ENCODE measurements around the gene MPHOSPH8. TPM values are rescaled to one million over a fixed set of nuclear protein-coding genes. Genes with fewer than 3 reads are reported as not detected.
"Not testable (repeated sequence)": the region's sequence is repeated elsewhere in the genome, so short reads cannot be mapped to it uniquely, and the experiment has no call there.

MPHOSPH8 gene
- total RNA-seq, 1 donor from 2014 or later: 19.2 TPM

DNA sequence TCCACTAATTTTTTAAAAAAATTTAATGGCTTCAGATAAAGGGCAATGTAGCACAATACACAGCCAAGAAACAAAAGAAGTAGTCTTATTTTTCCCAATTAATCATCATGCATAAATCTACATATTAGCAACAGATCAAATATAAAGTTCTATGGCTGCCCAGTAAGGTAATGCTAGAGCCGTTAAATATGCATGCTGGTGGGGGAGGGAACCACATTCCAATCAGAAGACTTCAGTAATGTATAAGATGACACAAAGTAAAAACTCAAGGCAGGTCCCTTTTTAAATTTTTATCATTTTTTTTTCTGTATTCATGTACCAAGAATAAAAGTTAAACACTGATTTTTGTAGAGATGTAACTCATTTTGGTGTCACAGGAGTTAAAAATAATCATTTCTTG lies 62.0 kb downstream of the MPHOSPH8 start:
- Mint-ChIP-seq H3K36me3 (ENCODE audit: low read depth, unreplicated experiment) (peaks cover 4% of the 10 kb centered on the region), H3K4me3 (ENCODE audit: unreplicated experiment) (no peak overlapping the region), H3K27me3 (ENCODE audit: unreplicated experiment) (peaks cover 4% of the 10 kb centered on the region), H3K9me3 (ENCODE audit: unreplicated experiment) (no peaks in the 10 kb centered on the region), H3K27ac (ENCODE audit: unreplicated experiment) (no peak overlapping the region), H3K4me1 (ENCODE audit: unreplicated experiment) (peaks cover 3% of the 10 kb centered on the region)
- TF ChIP-seq, protein P1, sequence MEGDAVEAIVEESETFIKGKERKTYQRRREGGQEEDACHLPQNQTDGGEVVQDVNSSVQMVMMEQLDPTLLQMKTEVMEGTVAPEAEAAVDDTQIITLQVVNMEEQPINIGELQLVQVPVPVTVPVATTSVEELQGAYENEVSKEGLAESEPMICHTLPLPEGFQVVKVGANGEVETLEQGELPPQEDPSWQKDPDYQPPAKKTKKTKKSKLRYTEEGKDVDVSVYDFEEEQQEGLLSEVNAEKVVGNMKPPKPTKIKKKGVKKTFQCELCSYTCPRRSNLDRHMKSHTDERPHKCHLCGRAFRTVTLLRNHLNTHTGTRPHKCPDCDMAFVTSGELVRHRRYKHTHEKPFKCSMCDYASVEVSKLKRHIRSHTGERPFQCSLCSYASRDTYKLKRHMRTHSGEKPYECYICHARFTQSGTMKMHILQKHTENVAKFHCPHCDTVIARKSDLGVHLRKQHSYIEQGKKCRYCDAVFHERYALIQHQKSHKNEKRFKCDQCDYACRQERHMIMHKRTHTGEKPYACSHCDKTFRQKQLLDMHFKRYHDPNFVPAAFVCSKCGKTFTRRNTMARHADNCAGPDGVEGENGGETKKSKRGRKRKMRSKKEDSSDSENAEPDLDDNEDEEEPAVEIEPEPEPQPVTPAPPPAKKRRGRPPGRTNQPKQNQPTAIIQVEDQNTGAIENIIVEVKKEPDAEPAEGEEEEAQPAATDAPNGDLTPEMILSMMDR (IDR thresholded peaks at IDR 0.05; ENCODE audit: unreplicated experiment): no peak
- no peak for DNase-seq (ENCODE audit: low spot score)

DNA sequence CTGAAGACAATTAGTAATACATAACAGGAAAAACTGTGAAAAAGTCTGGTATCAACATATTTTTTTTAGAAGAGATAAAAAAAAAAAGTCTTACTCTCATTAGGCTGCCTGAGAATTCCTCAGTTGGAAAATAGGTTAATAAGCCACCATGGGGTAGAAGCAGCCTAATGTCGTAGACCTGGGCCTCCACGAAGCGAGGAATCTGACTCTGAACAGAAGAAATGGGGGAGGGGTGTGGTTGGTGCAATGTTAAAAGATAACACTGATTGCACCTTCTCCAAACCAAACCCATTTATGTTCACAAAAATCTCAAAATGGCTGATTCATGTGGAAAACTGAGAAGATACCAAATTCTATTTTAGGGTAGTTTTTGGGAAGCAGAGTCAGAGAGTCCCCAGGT lies 62.4 kb downstream of the MPHOSPH8 start:
- Mint-ChIP-seq H3K9me3 (ENCODE audit: unreplicated experiment) (no peaks in the 10 kb centered on the region), H3K36me3 (ENCODE audit: low read depth, unreplicated experiment) (peaks cover 4% of the 10 kb centered on the region), H3K27me3 (ENCODE audit: unreplicated experiment) (peaks cover 3% of the 10 kb centered on the region), H3K4me1 (ENCODE audit: unreplicated experiment) (peaks cover 3% of the 10 kb centered on the region), H3K4me3 (ENCODE audit: unreplicated experiment) (no peak overlapping the region), H3K27ac (ENCODE audit: unreplicated experiment) (no peak overlapping the region)
- DNase-seq (ENCODE audit: low spot score): no peak
- TF ChIP-seq, protein P1 (IDR thresholded peaks at IDR 0.05; ENCODE audit: unreplicated experiment): no peak

DNA sequence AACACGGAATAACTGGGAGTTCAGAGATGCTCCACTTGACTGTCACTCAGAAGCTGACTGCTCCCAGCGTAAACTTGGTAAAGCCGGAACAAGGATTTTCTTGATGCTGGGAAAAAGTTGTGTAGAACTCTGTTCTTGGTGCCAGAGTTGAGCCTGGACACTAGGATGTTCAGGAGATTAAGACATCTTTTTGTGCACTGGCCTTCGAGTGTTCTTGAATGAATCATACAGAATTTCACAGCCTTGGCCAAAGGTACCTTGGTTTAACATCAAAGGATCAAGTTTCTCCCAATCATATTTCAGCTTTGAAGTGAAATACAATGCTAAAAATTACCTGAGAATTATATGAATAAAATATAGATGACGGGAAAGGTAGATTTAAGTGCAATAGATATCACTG lies 67.5 kb downstream of the MPHOSPH8 start:
- DNase-seq (ENCODE audit: low spot score); H3K27ac Mint-ChIP-seq (ENCODE audit: unreplicated experiment): not testable (repeated sequence)

DNA sequence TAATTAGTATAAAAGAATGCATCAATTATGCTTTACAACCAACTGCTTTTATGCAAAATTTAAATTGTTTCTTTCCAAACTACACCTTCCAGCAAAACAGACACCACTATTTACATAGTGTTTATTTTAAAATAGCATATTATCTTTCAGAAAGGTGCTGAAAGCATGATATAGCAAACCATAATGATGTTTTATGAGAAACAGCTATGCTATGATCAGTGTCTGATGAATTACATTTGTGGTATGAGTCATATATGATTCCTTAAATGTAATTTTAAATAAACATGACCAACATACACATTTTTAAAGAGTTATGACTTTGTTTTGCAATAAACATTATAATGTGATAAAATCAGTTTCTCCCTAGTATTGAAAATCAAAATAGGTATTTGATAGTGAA lies 68.2 kb downstream of the MPHOSPH8 start:
- not testable (repeated sequence) for H3K27me3 Mint-ChIP-seq (ENCODE audit: unreplicated experiment); DNase-seq (ENCODE audit: low spot score); H3K4me1 Mint-ChIP-seq (ENCODE audit: unreplicated experiment); H3K27ac Mint-ChIP-seq (ENCODE audit: unreplicated experiment); H3K36me3 Mint-ChIP-seq (ENCODE audit: low read depth, unreplicated experiment); H3K9me3 Mint-ChIP-seq (ENCODE audit: unreplicated experiment); H3K4me3 Mint-ChIP-seq (ENCODE audit: unreplicated experiment)

More for the DNA sequence above, 67.5 kb downstream of the MPHOSPH8 start:
- H3K4me3 Mint-ChIP-seq (ENCODE audit: unreplicated experiment); H3K9me3 Mint-ChIP-seq (ENCODE audit: unreplicated experiment); H3K36me3 Mint-ChIP-seq (ENCODE audit: low read depth, unreplicated experiment); H3K27me3 Mint-ChIP-seq (ENCODE audit: unreplicated experiment); H3K4me1 Mint-ChIP-seq (ENCODE audit: unreplicated experiment): not testable (repeated sequence)

DNA sequence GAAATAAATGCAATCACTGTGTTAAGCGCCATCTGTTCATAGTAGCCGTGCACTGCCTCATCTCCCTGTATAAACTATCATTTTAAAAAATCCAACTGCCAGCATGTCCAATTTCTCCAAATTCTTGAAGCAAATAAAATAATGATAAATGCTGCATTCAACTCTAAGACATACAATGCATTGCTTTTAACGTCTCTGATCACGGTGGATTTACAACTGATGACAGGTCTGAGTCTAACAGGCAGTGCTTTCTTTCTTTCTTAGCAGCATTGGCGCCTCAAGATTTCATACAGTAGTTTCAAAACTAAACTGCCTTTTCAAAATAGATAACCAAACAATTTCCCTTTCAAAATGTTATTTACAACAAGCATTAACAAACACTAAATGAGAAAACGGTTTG lies 70.8 kb downstream of the MPHOSPH8 start:
- H3K27me3 Mint-ChIP-seq (ENCODE audit: unreplicated experiment); H3K4me1 Mint-ChIP-seq (ENCODE audit: unreplicated experiment); H3K9me3 Mint-ChIP-seq (ENCODE audit: unreplicated experiment); DNase-seq (ENCODE audit: low spot score); H3K36me3 Mint-ChIP-seq (ENCODE audit: low read depth, unreplicated experiment); H3K27ac Mint-ChIP-seq (ENCODE audit: unreplicated experiment); H3K4me3 Mint-ChIP-seq (ENCODE audit: unreplicated experiment): not testable (repeated sequence)

DNA sequence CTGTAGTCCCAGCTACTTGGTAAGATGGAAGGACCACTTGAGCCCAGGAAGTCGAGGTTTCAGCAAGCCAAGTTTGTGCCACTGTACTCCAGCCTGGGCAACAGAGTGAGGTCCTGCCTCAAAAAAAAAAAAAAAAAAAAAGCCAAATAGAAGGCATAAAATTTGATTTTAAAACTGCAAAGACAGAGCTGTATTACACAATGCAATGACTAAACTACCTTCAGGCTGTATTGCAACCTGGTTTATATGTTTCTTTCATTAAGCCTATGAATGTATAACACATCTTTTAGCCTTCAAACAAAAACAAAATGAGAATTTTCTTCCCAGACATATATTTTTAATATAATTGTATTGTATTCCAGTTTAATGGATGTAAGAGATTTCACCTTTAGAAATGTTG lies 75.6 kb downstream of the MPHOSPH8 start:
- not testable (repeated sequence) for H3K27ac Mint-ChIP-seq (ENCODE audit: unreplicated experiment); H3K4me3 Mint-ChIP-seq (ENCODE audit: unreplicated experiment)

DNA sequence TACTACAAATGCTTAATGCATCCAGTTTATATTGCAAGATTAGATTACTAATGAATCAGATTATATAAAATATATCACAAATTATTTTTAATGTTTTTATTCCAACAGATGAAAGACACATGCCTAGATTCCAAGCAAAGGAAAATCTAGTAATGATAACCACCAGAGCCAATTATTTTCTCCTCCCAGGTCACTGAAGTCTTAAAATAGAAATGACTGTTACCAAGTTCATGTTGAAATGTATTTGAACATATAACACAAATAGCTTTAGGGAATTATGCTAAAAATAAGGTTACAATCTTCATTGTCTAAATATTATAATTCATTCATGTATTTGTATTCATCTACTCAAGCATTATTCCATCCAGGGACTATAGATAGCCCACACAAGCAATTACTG lies 76.3 kb downstream of the MPHOSPH8 start:
- H3K36me3 Mint-ChIP-seq (ENCODE audit: low read depth, unreplicated experiment); H3K27me3 Mint-ChIP-seq (ENCODE audit: unreplicated experiment); H3K9me3 Mint-ChIP-seq (ENCODE audit: unreplicated experiment); H3K4me3 Mint-ChIP-seq (ENCODE audit: unreplicated experiment); H3K27ac Mint-ChIP-seq (ENCODE audit: unreplicated experiment); H3K4me1 Mint-ChIP-seq (ENCODE audit: unreplicated experiment); DNase-seq (ENCODE audit: low spot score): not testable (repeated sequence)

More for the DNA sequence above, 75.6 kb downstream of the MPHOSPH8 start:
- not testable (repeated sequence) for H3K9me3 Mint-ChIP-seq (ENCODE audit: unreplicated experiment); H3K36me3 Mint-ChIP-seq (ENCODE audit: low read depth, unreplicated experiment); DNase-seq (ENCODE audit: low spot score); H3K27me3 Mint-ChIP-seq (ENCODE audit: unreplicated experiment); H3K4me1 Mint-ChIP-seq (ENCODE audit: unreplicated experiment)

Measured in endothelial cell (in vitro differentiated cells).